Activated T-cell treated with anti-CD3 and anti-CD28 coated beads, Interleukin-2, amount 50 U/mL, for 48 hours (primary cell): Measurements from ENCODE around the gene SLC38A10.

Experiments
- DNase-seq, 2 experiments: peaks; one replicate each; pipeline ENCODE4 v3.0.0-alpha.2; 2020

The SLC38A10 gene

DNA sequence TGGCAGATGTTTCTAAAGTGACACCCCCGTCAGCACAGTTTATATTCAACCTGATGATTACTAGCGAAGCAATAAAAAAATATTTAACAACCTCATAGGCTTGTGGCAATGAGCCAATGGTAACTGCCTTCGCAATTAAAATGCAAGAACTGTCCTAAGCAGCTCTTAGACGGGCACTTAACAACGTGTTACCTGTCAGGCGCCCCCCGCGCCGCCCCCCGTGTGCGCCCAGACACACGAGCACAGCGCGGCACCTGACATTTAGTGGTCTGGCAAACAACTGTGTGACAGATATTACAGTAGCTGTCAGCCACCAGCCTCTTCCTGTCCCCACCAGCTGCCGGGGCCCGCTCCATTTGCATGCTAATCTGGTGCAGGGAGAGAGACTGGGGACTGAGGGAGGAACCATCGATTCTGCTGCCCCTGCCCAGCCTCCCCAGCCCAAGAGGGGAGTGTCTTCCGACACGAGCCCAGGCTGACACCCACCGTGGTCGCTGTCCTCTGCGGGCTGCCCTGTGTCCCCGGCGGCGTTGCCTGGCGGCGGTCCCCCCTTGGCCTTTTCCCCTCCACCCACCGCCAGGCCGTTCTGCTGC is 43.3 kb downstream of the SLC38A10 start:
- DNase-seq, result no peak

DNA sequence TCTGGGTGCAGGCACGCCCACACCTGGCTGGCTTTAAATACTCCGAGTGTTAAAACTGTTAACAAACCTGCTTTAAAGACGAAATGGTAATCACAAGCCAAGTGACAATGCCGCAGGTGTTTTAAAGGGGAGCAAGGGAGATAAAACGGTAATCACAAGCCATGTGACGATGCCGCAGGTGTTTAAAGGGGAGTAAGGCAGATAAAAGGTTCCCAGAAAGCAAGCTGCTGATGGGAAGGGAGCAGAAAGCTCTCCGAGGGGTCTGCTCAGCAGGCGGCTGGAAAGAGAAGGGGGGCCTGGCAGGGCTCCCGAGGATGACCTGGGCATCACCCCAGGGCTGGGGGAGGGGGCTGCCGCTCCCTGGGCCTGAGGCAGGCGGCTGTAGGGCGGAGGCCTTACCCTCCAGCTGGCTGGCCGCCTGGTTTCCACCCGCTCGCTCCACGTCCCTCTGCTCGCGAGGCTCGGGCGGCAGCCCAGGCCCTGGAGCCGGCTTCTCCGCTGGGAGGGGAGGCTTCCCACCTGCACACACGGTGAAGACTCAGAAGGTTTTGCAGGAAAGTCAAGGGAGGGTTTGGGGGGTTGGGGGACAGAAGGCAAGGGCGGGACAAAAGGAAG is 43.9 kb downstream of the SLC38A10 start:
- DNase-seq, result no peak

DNA sequence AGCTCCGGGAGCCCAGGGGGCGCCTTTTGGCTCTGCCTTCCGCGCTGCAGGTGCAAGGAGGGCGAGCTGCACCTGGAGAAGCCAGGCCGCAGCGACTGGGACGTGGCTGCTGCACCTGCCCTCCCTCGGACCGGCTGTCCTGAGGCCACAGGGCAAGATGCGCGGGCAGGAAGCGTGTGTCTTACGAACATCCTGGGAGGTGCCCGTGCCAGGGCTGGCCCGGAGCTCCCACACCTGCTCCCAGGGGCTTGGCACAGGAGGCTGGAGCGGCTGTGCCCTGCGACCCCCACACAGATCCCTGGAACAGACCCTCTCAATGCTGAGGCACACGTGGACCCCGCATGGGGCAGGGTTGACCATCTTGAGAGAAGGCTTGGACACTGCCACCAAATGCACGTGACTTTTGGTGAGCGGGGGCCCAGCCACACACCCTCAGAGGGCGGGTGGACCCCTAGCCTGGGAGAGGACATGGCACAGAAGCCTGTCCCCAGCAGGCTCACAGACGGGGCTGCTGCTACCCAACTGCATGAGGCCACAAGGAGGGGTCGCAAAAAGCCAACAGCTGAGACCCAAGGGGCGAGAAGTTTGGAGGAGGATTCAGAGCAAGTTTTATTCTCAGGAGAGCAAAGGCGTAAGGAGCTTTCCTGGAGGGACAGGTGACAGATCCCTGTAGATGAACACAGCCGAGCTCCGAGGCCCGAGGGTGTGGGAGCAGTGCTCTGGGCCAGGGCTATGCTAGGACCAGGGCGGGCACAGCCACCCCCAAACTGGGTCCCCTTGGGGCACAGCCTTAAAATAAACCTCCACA is 44.6 kb downstream of the SLC38A10 start:
- DNase-seq, result no peak

DNA sequence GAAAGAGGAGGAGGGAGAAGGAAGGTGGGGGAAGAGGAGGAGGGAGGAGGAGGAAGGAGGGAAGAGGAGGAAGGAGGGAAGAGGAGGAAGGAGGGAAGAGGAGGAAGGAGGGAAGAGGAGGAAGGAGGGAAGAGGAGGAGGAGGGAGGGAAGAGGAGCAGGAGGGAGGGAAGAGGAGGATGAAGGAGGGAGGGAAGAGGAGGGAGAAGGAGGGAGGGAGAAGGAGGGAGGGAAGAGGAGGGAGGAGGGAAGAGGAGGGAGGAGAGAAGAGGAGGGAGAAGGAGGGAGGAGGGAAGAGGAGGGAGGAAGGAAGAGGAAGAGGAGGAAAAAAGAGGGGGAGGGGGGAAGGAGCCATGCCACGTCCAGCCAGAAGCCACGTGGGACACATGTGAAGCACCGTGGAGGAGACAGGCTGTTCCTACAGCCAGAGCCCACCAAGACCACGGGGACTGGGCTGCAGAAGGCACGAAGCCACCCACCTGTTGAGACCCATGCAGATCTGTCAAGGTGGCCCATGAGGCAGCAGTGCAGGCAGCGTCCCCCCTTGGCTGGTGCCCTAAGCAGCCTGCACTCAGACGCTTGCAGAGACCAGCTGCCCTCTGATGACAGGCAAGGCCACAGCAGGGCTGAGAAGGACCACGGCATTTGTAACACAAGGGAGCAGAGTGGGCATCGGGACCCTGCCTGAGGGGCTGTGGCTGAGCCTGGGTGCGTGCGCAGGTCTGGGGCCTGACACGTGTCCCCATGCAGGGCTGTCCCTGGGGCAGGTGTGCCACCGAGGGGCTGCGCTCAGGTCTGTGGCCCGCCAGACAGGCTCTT is 45.7 kb downstream of the SLC38A10 start:
- no peak for DNase-seq

DNA sequence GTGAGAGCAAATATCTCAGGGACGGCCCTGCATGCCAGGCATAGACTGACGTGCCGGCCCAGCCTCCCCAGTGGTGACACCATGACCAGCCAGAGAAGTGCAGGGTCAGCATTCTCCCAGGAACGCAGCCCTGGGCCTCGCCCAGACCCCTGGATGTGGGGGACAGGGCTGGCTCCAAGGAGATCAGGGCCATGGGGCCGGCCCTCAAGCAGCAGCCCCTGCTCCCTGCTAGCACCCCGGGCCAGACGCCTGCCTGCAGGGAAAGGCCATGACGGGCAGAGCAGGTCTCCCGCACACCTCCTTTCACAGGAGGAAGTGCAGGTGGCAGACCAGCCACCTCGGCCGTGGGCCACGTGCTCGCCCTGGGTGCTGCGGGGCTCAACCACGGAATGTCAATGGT is 46.5 kb downstream of the SLC38A10 start:
- no peak for DNase-seq

DNA sequence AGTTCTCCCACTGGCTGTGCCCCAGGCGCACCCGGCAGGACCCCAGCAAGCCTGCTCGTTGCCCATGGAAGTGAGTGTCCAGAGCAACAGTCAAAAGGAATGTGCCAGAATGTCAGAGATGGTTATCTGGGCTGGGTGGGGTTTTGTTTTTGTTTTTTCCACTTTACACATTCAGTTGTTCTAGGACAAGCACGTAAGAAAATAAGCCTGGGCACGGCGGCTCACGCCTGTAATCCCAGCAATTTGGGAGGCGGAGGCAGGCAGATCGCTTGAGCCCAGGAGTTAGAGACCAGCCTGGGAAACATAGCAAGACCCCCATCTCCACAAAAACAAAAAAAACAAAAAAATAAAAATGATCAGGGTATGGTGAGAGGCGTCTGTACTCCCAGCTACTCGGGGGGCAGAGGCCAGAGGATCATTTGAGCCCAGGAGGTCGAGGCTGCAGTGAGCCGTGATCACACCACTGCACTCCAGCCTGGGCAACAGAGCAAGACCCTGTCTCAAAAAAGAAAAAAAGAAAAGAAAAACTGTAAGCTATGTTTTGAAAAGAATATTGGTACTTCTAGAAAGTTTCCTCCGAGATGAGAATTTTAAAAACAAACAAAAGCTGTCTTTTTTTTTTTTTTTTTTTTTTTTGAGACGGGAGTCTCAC is 47.6 kb downstream of the SLC38A10 start:
- no peak for DNase-seq

DNA sequence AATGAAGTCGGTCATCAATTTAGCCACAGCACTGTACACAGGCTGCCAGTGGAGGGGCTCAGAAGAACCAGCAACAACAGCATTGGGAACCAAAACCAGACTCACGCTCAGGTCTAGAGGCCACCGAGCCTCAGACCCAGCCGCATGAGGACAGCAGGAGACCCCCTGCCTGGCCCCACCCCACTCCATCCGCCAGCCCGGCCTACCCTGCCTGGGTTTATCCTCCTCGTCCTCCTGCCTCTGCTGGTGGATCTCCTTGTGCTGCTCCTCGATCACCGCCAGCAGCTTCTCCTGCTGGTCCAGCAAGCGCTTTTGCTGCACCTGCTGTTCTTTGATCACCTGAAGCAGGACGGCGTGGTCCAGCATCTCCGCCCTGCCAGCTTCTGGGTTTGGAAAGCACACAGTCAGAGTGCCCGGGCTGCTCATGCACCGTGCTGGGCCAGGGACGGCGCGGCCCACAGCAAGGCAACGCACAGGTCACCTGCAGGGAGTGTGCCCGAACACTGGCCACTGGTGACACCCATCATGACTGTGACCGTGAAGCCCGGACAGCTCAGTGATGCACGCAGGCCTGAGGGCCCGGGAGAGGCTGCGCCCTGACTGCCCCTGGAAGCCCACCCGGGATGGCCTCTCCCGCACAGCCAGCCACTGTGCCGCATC is 48.3 kb downstream of the SLC38A10 start:
- no peak for DNase-seq

DNA sequence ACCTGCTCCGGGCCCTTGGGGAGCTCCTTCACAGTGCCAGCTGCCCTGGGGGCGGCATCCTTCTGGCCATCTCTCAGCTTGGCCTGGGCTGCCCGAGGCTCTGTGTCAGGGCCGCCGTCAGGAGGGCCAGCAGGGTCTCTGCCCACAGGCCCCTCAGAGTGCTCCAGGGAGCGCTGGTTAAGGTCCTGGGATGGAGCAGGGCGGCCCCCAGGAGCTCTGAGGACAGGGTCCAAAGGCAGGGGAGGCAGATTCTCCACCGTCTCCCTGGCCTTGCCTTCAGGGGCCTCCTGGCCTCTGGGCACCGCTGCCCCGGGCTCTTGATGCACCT is 48.8 kb downstream of the SLC38A10 start:
- DNase-seq, result no peak

DNA sequence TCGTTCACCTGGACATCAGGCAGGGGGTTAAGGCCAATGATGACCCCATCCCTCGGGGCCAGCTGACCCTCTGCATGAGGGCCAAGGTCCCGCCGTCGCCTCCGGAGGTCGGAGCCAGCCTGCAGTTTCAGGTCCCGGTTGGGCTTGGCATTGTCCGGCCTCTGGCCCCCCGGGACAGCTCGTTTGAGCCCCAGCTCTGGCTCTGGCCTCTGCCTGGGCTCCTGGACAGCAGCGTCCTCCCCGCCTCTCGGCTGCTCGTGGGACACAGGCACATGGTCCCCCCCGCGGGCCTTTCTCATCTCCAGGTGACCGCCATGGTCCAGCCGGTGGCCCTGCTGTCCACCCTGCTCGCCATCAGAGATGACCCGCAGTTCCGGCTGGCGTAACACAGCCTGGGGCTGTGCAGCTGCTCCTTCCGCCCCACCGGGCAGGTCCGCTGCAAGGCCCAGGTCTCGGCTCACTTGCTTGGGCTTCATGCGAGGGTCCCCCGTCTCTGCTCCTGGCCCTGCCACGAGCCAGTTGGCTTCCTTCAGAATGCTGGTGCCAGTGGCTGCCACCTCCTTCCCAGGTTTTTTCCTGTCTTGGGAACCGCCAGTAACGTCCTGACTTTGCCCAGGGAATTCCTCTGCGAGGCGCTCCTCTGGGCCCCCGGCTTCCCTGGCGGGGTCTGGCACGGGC is 49.3 kb downstream of the SLC38A10 start:
- no peak for DNase-seq

DNA sequence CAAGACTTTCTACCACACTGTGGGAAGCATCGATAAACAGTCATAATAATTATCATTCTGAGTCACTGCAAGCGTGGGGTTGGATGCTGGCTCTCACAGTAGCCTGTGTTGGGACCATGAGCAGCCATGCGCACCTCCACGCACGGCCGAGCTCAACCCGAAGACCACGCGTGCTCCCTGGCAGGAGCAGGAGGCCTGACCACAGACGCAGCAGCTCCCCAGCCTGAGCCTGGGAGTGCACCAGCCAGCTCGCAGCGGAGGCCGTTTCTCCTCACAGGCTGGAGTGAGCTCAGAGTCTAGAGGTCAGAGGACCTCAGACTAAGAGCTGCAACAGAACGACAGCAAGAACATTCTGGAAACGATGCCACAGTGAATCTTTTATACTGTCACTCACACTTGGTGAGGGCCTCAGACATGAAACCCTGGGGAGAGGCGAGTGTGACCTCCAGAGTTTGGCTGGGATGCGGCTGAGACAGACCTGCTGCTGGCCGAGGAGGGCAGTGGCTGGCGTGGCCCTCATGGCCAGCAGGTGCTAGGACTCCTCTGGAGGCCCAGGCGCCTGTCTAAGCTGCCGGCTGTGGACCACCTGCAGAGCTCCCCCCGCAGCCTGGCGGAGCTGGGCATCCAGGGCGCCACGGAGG is 50.0 kb downstream of the SLC38A10 start:
- peak in 1 of 2 experiments; percentile 46 for DNase-seq

DNA sequence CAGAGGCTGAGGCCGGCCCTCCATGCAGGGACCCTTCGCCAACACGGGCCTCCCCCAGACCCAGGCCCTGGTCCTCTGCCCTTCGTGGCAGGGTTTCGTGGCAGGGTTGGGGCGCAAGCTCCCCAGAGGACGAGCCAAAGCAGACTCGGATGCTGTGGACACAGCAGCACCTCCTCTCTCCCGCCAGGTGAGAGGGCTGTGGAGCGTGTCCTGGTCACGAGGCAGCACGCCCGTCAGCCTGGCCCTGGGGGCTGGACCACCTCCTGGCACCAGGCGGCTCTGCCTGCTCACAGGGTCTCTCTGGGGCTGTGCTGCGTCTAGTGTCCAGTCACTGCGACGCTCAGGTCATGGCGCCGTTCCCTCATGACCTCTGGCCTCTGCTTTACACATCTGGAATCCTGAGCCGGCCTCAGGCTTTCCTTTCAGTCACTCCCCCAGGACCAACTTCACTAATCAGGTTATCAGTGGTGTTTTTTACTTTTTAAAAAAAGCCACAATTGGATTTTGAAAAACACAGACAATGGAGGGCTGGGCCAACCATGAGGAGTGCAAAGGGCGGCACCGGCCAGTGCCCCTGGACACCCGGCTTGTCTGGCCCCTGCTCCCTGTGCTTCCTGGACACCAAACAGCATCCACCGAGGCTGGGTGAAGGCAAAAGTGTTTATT is 50.6 kb downstream of the SLC38A10 start:
- DNase-seq, result no peak

DNA sequence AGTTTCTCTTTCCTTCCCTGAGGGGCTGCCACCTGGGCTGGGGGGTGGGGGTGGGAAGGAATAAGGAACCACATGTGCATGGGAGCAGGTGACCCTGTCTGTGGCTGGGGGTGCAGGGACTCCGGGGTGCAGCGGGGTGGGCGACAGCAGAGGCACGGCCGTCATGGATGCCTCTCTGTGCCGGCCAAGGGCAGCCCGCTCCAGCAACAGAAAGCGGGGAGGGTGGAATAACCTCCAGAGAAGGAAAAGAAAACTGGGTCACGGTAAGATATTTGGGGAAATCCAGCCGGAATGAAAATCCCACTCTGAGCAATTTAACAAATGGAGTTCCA is 51.8 kb downstream of the SLC38A10 start:
- DNase-seq, result no peak

DNA sequence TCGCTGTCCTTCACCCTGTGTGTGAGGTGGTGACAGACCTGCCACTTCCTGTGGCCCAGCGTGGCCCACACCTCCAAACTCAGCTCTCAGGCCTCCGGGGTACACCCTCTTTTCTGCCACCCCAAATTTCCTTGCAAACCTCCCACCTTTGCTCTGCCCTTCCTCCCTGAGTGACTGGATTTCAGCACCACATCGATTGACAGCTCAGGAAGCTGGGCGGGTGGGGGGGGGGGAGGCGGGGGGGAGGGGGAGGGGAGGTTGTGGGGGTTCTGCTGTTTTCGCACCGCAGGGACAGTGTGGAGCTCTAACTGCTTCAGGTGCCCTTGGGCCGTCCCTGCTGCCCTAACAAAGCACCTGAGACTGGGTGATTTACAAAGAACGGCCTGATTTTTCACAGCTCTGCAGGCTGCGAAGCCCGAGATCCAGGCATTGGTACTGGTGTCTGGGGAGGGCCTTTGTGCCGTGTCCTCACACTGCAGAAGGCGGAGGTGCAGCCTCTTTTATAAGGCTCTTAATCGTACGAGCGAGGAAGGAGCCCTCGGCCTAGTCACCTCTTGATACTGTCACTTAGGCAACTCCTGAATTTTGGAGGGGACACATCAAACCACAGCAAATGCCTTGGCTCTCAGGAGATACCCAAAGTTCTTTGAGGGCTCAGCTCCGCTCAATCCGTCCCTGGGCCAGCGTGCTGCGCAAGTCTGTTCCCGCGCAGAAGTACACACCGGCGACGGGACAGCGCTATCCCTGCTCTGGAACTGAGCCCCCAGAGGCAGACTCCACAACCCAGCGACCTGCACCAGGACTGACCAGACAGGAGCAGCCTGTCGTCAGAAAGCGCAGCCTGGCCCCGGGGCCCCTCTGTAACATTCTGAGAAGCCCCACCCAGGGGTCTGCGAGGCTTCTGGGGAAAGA is 52.4 kb downstream of the SLC38A10 start:
- DNase-seq, result no peak

DNA sequence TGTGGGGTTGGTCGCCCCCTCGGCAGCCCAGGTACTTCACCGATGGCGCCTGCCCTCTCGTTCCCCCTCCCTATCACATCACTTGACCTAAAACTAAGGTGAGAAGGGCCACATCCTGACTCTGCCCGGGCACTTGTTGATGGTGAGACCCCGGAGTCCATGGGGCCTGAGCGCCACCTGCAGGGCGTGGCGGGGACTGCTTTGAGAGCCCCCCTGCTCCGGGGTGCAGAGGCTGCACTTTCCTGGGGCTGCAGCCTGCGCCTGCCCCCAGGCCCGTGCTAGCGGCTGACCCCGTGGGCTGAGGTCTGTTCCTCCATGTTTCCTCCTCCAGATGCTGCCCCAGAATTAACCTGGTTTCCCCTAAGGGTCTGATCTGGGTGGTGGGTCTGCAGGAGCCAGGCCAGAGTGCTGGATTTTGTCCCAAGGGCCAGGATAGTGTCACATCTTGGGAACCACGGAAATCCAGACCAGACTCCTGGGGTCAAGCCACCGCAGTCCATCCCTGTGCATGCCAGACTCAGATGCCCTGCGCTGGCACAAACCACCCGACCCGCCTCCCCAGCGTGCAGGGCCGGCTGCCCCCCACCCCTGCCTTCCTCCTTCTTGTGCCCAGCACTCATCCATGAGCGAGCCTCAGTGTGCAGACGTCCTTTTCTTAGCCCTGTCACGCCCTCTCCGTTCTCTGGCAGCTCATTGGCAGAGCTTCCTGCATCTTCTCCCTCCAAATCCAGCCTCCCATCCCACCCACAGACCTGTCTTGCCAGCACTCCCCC is 53.3 kb downstream of the SLC38A10 start:
- peak; percentile 81 to 84 for DNase-seq

DNA sequence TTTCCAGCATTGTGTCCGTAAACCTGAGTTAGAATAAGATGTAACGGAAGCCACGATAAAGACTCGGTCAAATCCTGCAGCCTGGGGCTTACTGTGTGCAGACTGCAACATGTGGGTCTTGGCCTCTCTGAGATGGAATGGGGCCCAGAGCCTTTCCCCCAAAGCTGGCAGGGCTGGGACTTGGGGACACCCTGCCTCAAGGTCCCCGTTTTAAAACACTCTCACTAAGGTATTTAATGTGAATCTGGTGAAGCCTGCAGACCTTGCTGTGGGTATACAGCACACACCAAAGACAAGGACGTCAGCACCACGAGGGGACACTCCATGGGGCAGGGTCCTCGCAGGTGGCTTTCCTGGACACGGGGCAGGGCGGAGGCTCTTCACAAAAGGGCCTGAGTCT is 53.9 kb downstream of the SLC38A10 start:
- DNase-seq, result no peak

DNA sequence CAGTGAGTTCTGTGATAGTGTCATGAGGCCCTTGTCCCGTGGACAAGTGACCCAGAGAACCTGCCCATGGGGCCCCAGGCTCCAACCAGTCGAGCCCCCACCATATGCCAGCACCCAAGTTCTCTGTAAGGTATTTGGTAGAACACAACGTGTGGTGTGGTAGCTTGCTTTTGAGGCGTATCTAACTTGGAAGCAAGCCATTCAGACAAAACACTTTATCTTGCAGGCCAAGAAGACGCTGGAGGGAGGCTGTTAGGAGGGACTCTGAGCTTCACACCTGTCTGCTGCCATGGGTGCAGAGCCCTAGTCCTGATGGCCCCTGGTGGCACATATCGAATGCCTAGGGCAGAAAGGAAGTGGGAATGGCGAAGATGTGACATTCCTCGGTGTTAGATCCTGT is 54.3 kb downstream of the SLC38A10 start:
- DNase-seq, result no peak

DNA sequence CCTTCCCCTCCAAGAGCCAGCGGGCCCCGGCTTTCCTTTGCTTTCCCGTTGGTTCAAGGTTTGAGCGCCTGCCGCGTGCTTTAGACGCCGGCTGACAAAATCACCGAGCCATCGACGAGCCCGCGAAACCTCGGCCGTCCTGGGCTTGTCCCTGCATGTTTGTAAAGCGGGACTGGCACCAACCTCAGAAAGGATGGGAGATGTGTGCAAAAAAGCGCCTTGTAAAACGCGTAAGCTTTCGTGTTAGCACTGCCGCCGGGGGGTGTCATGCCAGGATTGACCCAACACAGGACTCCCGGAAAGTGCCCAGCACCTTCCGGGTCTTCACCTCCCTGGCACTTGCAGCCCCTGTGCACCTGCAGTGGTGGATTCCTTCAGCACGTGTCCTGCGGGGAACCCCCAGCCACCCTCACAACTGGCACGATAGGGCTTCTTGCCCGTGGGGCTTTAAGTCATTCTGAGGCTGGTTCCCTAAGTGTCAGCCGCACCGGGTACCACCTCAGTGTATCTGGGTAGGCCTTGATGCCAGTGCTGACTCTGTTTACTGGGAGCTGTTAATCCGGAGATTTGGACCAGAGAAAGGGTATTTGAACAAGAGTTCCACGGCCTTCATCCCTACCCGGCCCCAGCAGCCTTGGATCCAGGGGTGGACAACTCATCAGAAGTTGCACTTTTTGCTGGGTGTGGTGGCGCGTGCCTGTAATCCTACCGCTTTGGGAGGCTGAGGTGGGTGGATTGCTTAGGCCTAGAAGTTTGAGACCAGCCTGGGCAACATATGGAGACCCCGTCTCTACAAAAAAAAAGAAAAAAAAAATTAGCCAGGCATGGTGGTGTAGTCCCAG is 55.2 kb downstream of the SLC38A10 start:
- peak; percentile 66 to 71 for DNase-seq
